Measurements from ENCODE around the gene RAB31. TPM values are rescaled to one million over a fixed set of nuclear protein-coding genes. Genes with fewer than 3 reads are reported as not detected.

Gene RAB31
- total RNA-seq, 4 donors from 2014 or later = 27.1 to 54.4 (median 44.3) TPM

DNA sequence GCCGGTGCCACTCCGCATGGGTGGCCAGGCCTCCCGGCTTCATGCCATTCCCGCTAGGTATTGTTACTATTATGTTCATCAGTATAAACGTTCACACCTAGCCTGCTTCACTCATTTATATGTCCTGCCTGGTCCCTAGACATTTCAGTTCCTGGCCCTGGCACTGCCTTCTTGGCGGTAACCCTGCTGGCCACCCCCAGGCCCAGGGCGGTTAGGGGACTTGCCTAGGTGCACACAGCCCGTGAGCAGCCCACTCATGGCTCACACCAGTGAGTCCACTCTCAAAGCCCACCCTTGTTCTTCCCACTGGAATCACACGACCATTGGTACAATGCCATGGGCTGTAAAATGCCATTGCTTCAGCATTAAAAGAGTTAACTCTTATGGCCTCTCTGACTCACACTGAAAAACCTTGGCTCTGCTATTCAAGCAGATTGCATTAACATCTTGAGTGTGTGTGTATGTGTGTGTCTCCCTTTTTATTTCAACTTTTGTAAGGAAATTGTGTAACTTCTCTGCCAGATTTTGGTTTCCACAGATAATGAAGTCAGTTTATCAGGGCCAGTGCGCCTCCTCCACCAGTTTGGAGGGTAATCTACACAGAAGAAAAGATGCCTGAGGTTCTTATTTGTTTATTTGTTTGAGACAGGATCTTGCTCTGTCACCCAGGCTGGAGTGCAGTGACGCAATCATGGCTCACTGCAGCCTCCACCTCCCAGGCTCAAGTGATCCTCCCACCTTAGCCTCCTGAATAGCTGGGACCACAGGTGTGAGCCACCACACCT is 74.2 kb downstream of the RAB31 start:
- no peak overlapping the region for H3K4me3 ChIP-seq
- 67 to 70% methylated on average over 11 of the region's 11 CpGs for WGBS, 2 donors
- no peaks in the 10 kb centered on the region for H3K9me3 ChIP-seq
- H3K27ac ChIP-seq = peak overlapping the region in 3 of 4 donors; percentile 36 to 75 (median 64)
- H3K4me1 ChIP-seq = peaks cover 0 to 28% (median 7%) of the 10 kb centered on the region in 4 donors
- no peaks in the 10 kb centered on the region for H3K36me3 ChIP-seq
- no peak for DNase-seq (ENCODE audit: low spot score in 2 of 2)
- no peaks in the 10 kb centered on the region for H3K27me3 ChIP-seq
- TF ChIP-seq POLR2A (IDR thresholded peaks at IDR 0.05) (no peak), EP300 (IDR thresholded peaks at IDR 0.05) (peak in 1 of 2 donors; percentile 51)

DNA sequence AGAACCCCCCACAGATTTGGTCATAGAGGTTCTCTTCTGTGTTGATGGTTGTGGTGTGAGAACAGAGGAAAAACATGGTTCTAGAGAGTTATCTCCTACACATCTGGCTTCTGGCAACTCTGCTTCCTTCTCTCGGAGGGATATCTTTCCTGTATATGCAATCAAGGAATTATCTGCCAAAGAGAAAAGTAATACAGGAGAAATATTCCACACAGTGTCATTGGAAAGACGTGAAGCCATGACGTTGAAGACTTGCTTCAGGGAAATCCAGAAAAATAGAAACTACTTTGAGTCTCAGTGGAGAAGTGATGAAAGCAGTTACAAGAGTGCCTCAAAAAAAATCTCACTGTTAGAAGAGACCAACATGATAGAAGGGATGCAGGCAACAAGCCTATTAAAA is 78.5 kb downstream of the RAB31 start:
- Histone ChIP-seq H3K4me3 (no peak overlapping the region), H3K4me1 (peaks cover 0 to 30% (median 7%) of the 10 kb centered on the region in 4 donors), H3K27ac (no peak overlapping the region), H3K9me3 (no peaks in the 10 kb centered on the region), H3K36me3 (no peaks in the 10 kb centered on the region), H3K27me3 (no peaks in the 10 kb centered on the region)
- WGBS, 2 donors = 82 to 88% methylated on average over 3 of the region's 3 CpGs
- TF ChIP-seq POLR2A (IDR thresholded peaks at IDR 0.05) (no peak), EP300 (IDR thresholded peaks at IDR 0.05) (no peak)
- TF ChIP-seq, protein P1, sequence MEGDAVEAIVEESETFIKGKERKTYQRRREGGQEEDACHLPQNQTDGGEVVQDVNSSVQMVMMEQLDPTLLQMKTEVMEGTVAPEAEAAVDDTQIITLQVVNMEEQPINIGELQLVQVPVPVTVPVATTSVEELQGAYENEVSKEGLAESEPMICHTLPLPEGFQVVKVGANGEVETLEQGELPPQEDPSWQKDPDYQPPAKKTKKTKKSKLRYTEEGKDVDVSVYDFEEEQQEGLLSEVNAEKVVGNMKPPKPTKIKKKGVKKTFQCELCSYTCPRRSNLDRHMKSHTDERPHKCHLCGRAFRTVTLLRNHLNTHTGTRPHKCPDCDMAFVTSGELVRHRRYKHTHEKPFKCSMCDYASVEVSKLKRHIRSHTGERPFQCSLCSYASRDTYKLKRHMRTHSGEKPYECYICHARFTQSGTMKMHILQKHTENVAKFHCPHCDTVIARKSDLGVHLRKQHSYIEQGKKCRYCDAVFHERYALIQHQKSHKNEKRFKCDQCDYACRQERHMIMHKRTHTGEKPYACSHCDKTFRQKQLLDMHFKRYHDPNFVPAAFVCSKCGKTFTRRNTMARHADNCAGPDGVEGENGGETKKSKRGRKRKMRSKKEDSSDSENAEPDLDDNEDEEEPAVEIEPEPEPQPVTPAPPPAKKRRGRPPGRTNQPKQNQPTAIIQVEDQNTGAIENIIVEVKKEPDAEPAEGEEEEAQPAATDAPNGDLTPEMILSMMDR (IDR thresholded peaks at IDR 0.05) = no peak
- DNase-seq (ENCODE audit: low spot score in 2 of 2) = no peak

DNA sequence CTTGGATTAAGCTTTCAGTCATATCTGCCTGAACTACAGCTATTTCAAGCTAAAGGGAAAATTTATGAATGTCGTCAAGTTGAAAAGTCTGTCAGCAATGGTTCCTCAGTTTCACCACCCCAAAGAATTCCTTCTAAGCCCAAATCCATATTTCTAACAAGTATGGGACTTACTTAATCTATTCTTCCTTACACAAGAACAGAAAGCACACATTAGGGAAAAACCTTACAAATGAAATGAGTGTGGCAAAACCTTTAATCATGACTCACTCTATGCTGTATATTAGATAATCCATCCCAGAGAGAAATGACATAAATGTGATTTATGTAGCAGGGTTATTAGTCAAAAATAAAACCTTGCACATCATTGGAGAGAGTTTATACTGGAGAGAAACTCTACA is 78.9 kb downstream of the RAB31 start:
- Histone ChIP-seq H3K4me3 (no peak overlapping the region), H3K9me3 (no peaks in the 10 kb centered on the region), H3K36me3 (no peaks in the 10 kb centered on the region), H3K4me1 (peaks cover 0 to 25% (median 6%) of the 10 kb centered on the region in 4 donors), H3K27ac (no peak overlapping the region), H3K27me3 (no peaks in the 10 kb centered on the region)
- no peak for DNase-seq (ENCODE audit: low spot score in 2 of 2)
- WGBS, 2 donors = 94% methylated on average over 1 of the region's 1 CpG
- no peak for TF ChIP-seq POLR2A (IDR thresholded peaks at IDR 0.05)

DNA sequence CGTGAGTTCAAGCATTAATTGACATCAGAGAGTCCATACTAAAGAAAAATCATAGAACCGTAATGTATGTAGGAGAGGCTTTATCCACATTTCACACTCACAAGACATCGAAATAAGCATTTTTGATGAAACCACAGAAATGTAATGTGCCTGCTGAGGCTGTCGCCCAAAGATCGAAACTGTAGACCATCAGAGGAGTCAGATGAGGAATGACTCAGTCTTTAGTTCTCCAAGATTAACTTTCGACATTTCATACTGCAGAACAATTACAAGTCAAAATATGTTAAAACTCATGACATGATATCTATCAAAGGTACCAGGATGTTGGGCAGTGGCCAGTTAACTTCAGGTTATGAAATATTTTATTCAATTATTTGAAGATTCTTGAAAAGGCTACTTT is 79.6 kb downstream of the RAB31 start:
- H3K27ac ChIP-seq = no peak overlapping the region
- peaks cover 0 to 3% (median 0%) of the 10 kb centered on the region in 3 donors for H3K36me3 ChIP-seq
- TF ChIP-seq, protein P1 (IDR thresholded peaks at IDR 0.05) = no peak
- TF ChIP-seq POLR2A (IDR thresholded peaks at IDR 0.05) (no peak), EP300 (IDR thresholded peaks at IDR 0.05) (no peak)
- DNase-seq (ENCODE audit: low spot score in 2 of 2) = no peak
- no peaks in the 10 kb centered on the region for H3K27me3 ChIP-seq
- H3K9me3 ChIP-seq = no peaks in the 10 kb centered on the region
- no peak overlapping the region for H3K4me3 ChIP-seq
- peaks cover 0 to 19% (median 3%) of the 10 kb centered on the region in 4 donors for H3K4me1 ChIP-seq
- WGBS, 2 donors = 89 to 93% methylated on average over 6 of the region's 6 CpGs

DNA sequence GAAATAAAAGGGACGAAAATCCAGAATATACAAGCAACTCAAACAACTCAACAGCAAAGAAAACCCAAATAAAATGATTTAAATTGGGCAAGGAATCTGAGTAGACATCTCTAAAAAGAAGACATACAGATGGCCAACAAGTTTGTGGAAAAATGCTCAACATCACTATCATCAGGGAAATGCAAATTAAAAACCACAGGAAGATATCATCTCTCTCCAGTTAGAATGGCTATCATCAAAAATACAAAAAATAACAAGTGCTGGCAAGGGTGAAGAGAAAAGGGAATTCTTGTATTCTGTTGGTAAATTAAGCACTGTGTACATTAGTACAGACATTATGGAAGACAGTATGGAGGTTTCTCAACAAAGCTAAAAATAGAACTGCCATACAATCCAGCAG is 80.0 kb downstream of the RAB31 start:
- no peaks in the 10 kb centered on the region for H3K9me3 ChIP-seq
- H3K27me3 ChIP-seq = no peaks in the 10 kb centered on the region
- H3K4me1 ChIP-seq = peaks cover 0 to 14% (median under 1%) of the 10 kb centered on the region in 4 donors
- TF ChIP-seq POLR2A (IDR thresholded peaks at IDR 0.05) = no peak
- TF ChIP-seq, protein P1 (IDR thresholded peaks at IDR 0.05) = no peak
- no peak for TF ChIP-seq EP300 (IDR thresholded peaks at IDR 0.05)
- H3K36me3 ChIP-seq = peaks cover 0 to 7% (median 0%) of the 10 kb centered on the region in 3 donors
- no peak overlapping the region for H3K27ac ChIP-seq
- no peak overlapping the region for H3K4me3 ChIP-seq
- no peak for DNase-seq (ENCODE audit: low spot score in 2 of 2)
- WGBS, 2 donors = 88 to 89% methylated on average over 1 of the region's 1 CpG

DNA sequence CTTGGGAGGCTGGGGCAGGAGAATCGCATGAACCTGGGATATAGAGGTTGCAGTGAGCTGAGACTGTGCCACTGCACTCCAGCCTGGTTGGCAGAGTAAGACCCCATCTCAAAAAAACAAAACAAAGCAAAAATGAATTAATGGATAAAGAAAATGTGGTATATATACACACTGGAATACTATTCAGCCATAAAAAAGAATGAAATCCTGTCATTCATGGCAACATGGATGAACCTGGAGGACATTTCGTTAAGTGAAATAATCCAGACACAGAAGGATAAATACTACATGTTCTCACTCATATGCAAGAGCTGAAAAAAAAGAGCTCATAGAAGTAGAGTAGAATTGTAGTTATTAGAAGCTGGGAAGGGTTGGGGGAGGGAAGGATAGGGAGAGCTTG is 80.8 kb downstream of the RAB31 start:
- Histone ChIP-seq H3K27ac (no peak overlapping the region), H3K4me3 (no peak overlapping the region), H3K36me3 (peaks cover 0 to 9% (median 0%) of the 10 kb centered on the region in 3 donors), H3K27me3 (no peaks in the 10 kb centered on the region), H3K9me3 (no peaks in the 10 kb centered on the region), H3K4me1 (peaks cover 0 to 7% (median 0%) of the 10 kb centered on the region in 4 donors)
- TF ChIP-seq EP300 (IDR thresholded peaks at IDR 0.05) (no peak), POLR2A (IDR thresholded peaks at IDR 0.05) (no peak)
- TF ChIP-seq, protein P1 (IDR thresholded peaks at IDR 0.05) = no peak
- 99 to 100% methylated on average over 2 of the region's 2 CpGs for WGBS, 2 donors
- DNase-seq (ENCODE audit: low spot score in 2 of 2) = no peak

Measured in tibial nerve (tissue), 4 donors.